NOMO-1 treated with DMSO at 0.1 percent for 48 hours (cell line): Measurements from ENCODE around the gene TMEM63B.
"Not testable (repeated sequence)": the region's sequence is repeated elsewhere in the genome, so short reads cannot be mapped to it uniquely, and the experiment has no call there.

Experiments used
- DNase-seq: peaks from one replicate; lab custom pipeline; 2025; ENCODE audit not compliant: unreplicated experiment; lab: John Stamatoyannopoulos, UW

TMEM63B gene

DNA sequence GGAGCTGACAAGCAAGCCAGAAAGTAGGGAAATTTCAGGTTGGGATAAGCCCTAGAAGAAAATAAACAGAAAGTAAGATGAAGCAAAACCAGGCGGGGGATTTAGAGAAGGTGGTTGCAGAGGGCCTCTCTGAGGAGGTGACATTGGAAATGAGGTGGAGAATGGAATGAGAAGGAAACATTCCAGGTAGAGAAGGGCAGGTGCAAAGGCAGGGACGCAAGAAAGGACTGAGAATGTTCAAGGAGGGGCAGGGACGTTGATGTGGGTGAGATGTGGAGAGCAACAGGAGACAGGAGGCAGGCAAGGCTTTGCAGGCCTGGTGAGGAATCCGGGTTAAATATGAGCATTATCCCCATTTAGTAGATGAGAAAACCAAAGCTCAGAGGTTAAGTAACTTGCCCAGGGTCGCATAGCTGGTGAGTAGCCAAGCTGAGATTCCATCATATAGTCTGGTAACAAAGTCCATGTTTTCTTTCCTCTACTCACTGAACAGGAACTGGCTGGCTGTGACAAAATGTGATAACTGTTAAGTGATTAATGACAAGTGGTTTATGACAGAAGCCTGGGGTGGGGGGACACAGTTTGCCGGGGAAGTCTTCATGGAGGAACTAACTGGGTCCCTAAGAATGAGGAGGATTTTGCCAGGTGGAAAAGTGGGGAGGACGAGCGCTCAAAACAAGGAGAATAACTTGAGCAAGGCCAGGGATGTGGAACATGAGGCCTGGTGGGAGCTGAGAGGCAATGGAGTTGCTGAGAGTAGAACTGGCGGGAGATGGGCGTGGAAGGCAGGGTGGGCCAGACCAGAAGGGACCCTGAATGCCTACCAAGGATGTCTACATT is 32.7 kb upstream of the TMEM63B start:
- DNase-seq = no peak

DNA sequence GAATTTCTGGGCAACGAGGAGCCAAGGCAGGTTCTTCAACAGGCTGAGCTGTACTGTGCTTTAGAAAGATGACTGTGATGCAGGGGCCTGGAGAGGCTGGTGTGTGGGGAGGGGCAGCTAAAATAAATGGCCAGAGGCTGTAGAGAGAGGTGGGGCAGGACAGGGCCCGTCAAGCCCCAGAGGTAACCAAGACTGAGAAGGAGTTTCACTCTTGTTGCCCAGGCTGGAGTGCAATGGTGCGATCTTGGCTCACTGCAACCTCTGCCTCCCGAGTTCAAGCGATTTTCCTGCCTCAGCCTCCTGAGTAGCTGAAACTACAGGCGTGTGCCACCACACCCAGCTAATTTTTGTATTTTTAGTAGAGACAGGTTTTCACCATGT is 32.1 kb upstream of the TMEM63B start:
- DNase-seq = not testable (repeated sequence)

DNA sequence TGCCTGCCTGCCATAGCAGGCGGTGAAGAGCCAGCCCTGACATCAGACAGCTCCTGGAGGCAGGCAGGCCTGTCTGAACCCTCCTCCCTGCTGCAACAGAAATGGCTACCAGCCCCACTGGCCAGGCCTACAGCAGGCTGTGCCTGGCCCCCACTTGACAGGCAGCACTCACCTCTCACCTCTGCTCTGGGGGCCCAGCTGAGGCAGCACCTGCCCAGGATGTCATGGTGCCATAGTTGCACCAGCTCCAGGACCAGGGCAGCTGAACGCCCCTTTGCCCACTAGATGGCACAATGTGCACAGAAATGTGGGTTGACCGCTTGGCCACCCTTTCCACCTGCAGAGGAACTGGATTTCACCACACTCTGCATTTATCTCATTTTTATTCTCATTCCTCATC is 30.7 kb upstream of the TMEM63B start:
- DNase-seq = peak; percentile 78

DNA sequence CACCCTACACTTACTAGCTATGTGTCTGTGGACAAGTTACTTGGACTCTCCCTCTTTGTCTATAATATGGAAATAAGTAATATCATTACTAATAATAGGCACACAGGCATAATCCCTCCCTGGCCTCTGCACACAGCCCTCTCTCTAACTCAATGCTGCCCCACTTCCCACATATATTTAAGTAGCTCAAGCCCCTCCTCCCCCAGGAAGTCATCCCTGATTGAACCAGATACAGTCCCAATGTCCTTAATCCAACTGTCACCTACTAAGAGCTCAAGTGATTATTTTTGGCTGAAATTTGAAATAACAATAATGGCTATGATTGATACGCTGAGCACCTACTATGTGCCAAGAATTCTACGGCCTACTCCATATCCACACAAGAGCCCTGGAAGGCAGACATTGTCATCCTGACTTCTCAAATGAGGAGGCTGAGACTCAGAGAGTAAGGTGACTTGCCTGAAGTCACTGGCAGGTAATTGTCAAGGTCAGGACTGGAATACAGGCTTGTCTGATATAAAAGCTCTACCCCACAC is 29.5 kb upstream of the TMEM63B start:
- DNase-seq = no peak

DNA sequence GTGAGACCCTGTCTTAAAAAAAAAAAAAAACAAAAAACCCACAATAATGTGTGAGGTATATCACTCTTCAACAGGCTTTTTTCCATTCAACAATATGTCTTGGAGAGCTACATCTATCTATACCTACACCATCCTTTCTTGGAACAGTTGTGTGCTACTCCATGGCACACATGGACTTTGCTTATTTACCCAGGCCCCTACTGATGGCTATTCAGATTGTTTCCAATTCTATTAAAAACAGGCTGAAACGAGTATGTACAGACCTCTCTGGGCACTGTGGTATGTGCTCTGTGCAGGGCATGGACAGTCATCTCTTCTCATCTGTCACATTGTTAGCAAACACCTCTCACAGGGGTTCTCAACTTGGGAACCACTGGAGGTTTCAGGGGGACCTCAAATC is 28.2 kb upstream of the TMEM63B start:
- no peak for DNase-seq

DNA sequence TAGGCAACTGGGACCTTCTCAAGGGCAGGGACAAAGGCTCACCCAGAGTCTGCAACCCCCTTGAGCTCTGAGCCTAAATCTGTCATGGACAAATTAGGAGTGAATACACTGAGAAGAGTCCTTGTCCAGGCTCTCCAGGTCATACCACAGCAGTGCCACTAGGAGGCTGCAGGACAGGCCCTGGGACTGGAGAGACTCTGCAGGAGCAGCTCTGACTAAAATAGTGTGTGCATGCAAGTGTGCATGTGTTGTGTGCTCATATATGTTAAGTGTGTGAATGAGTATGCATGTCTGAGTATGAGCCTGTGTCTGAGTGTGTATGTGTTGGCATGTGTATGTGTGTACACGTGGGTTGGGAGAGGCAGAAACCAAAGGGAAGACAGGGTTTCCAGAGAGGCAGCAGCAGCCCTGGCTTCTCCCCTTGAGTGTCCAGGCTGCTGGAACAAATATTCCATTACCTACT is 27.2 kb upstream of the TMEM63B start:
- DNase-seq = no peak

DNA sequence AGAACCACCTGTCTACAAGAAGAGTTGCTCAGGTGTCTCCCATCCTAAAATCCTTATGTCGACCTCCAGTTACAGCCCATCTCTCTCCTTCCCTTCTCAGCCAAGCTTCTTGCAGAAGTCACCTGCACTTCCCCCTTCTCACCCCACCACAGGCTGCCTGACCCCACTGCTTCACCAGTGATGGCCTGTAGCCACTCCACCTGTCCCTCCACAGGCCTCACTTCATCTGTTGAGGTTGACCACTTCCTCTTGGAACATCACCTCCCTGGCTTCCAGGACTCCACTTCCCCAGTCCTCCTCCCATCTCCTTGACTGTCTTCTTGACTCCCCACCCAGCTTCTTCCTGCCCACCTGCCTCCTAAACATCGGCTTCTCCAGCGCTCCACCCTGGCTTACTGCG is 25.5 kb upstream of the TMEM63B start:
- DNase-seq = no peak

DNA sequence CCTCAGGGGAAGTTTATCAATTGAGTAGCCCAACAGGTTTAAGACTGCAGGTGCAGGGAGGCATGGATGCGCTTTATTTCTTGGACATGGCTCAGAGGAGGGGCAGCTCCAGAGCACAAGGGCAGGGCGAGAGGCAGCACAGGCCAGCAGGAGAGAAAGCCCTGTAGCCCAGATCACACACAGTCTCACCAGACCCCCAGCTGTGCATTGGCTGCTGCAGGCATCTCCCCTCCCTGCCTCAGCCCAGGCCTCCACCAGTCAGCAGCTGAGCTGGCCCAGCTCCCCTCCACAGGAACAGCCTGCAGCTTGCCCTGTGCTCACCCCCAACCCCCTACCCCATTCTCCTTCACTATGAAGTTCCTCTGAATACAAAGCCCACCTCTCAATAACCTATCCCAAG is 24.8 kb upstream of the TMEM63B start:
- no peak for DNase-seq

DNA sequence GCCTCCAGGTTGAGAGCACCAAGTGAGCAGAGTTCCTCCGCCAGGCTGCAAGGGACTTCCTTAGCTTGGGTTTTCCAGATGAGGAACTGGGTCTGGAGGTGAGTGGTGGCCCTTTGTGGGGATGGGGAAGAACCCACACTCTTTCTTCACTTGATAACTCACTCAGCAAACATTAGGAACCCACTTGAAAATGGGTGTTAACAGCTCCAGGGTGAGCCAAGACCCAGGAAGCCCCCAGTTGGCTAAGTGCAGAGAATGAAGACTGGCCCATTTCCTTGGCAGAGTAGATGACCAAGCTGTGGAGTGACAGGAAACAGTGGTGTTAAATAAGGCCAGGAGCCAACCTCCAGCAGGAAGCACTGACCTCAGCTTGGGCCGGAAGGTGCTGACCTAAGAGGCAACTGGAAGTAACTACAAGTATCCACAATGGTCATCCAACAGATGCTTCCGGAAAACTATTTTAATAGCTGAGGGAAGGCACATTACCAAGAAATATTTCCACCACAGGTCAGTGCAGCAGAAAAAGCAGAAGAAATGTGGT is 22.8 kb upstream of the TMEM63B start:
- DNase-seq = no peak

DNA sequence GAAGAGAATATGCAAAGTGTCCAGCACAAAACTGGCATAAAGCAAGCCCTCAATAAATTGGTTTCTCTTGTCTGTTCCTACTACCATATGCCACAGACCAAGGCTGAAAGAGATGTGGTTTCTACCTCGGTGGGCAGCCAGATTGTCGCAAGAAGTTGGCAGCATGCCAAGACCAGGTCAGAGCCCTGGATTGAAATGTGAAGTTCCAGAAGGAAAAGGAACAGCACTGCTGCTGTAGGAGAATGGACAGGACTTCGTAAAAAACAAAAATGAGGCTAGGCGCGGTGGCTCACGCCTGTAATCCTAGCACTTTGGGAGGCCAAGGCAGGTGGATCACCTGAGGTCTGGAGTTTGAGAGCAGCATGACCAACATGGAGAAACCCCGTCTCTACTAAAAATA is 22.2 kb upstream of the TMEM63B start:
- DNase-seq = no peak

DNA sequence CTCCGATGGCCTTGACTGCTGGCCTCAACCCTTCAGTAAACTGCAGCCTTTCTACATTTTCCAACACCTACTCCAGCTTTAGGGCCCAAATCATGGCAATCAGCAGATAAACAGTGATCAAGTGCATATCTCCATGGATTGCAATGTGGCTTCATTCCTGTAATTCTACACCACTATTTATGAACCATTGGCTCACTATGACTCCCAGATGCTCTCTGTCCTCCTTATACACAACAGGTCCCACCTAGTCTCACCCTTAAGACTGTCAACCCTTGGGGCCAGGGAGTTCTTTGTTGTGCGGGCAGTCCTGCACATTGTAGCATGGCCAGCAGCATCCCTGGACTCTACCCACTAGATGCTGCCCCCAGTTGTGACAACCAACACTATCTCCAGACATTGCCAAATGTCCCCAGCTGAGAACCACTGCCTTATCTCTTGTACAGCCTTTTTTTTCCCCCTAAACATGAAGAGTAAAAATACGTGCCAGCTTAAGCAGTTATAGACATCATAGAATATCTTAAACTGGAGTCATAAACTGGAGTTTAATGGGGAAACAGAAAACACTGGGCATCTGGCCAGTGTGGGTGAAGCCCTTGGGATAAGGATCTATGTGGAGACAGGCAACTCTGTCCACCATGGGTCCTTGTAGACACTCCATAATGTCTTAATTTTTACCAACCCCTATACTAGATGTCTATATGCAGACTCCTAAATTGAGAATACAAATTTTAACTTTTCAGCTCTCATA is 21.2 kb upstream of the TMEM63B start:
- DNase-seq = no peak

DNA sequence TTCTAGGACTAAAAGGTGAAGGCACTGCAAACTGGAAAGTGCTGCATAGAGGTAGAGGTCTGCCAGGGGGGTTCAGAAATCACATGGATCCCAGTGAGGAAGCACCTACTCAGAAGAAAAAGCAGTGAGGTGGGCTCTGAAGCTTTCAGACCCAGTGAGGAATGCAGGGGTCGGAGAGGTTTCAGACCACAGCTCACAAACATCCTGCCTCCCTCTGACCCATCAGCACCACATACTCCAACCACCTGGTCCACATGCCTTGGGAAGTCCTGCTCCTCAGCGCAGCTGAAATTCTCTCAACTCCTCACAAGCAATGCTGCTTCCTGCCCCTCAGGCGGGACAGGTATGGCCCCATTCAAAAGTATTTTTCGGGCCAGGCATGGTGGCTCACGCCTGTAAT is 20.3 kb upstream of the TMEM63B start:
- DNase-seq = no peak

DNA sequence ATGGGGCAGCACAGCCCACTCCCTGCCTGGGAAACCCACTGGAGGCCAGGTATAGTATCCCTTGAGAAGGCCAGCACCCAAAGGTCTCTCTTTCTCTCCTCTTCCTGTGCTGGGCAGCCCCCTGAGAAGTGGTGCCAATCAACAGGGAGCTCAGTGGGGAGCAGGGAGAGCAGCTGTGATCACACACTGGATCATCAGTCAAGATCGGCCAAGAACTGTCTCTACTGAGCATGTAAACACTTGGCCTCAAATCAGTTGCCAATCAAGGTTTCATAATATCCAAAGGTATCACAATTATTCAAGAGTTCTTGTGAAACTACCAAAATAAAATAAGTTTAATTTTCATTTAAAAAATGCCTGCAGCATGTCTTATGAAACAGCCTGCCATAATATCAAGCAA is 18.9 kb upstream of the TMEM63B start:
- no peak for DNase-seq

DNA sequence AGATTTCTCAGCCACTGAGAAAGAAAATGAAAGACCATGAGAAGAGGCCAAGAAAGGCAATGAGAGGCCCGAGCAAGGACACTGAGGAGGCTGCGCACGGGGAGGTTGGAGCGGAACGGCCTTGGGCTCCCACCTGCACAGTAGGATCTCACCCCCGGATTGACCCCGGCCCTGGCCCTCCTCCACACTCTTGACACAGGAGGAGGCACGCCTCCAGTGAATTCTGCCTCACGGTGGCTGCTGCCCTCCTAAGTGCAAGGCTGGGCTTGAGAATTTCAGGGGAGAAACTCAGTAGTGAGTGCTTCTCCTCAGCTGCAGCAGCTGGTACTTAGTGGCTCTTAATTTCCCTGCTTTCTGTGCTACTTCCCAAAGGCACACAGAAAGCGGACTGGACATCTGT is 18.1 kb upstream of the TMEM63B start:
- no peak for DNase-seq

DNA sequence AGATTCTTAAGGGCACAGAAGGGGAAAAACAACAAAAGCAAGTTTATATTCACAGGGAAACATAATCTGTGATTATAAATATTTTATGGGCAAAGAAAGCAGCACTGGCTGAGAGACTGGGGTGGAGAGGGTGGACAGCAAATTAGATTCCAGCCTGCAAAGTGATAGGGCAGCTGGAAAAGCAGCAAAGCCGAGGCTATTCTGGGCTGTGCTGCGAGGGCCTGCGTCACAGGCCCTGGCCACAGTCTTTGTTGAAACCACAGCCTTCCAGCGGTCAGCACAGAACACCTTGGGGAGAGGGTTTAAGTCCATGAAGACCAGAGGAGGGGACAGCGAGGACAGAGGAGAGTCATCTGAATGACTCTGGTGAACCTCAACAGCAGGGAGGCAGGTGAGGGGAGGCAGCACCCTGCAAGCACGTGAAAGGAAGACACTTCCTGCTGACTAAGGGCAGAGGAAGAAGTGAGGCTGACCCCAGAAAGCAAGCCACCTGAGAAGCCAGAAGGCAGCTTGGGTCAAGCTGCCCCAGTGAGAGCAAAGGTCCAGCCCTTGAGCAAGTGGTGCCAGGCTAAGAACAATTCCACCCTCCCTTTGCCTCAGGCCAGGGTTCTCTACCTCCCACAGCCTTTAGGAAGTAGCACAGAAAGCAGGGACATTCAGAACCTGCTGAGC is 17.2 kb upstream of the TMEM63B start:
- no peak for DNase-seq

DNA sequence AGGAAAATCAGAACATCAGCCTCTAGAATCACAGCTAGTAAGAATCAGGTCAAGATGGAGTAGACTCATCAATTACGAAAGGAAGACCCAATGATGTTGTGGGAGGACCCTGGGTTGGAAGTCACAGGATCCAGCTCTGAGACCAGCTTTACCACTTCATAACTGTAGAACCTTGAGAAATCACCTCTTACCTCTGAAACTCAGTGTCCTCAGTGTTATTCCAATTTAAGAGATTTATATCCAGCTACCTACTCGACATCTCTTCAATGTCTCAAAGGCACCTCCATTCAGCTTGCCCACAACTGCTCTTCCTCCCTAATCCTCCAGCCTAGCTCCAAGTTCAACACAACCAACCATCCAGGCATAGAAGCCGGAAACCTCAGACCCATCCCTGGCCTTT is 16.4 kb upstream of the TMEM63B start:
- DNase-seq = no peak

DNA sequence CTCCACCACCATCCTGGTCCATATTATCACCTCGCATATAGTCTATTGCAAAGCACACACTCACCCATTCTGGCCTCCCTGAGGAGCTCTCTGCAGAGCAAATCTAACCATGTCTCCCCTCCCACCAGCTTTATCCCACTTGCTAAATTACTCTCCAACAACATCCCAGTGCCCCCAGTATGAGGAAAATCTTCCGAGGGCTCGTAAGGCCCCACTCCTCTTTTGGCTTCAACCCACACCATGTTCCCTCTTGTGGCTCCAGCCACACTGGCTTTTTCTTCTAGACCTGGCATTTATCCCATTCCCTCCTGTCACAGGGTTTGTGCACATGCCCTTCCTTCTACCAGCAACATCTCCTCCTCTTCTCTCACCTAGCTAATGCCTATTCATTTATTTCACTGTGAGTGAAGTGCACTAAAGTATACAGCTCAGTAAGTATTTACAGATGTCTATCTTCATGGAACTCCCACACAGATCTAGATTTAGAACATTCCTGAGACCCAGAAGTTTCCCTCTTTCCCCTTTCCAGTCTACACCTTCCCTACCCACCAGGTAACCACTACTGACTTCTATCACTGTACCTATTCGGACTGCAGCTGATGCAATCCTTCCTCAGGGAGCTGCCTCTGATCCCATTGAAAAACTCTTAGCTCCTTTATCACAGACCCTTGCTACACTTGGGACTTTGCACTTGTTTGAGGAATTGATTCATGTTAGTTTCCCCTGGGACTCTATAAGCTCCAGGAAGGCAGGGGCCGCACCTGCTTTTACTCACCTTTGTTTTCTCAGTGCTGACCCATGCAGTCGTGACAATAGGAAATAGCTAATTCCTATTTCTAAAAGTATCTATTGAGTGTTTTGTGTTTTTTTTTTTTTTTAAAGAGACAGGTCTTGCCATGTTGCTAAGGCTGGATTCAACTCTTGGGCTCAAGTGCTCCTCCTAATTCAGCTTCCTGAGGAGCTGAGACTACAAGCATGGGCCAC is 15.6 kb upstream of the TMEM63B start:
- DNase-seq = no peak

DNA sequence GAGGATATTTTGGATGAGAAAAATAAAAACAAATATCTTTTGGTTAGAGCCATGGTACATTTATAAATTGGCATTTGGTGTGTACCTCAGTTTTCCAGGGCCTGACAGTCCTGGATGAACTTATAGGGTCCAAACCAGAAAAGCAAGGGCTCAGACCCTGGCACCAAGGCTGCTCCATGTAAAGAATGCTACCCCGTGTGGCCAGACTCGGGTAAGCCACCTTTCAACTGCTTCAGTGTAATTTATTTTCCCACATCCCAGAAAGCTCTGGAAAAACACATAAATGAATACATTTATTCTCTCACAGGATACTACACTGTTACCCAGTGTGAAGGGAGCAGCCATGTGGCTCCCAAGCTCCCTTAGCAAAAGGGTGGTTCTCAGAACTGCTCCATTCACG is 13.9 kb upstream of the TMEM63B start:
- DNase-seq = no peak

DNA sequence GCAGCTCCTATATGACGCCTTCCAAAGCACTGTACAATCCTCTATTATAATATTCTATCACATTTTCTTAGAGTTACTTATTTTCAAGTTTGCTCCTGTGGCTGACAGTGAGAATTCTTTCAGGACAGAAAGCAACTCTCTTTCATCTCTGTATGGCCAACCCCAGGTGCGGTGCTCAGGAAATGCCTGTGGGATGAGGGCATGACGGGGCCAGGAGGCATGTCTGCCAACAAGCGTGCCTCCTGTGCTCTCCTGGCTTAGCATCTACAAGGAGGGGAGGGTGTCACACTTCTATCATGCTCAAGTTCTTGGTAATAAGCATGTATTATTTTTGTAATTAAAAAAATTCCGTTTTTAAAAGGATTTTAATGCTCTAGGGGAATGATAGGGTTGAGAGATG is 11.5 kb upstream of the TMEM63B start:
- DNase-seq = no peak
